A673 (cell line): ENCODE results near the gene L3MBTL1. TPM values are rescaled to one million over a fixed set of nuclear protein-coding genes. Genes with fewer than 3 reads are reported as not detected.
"Not testable (repeated sequence)": the region's sequence is repeated elsewhere in the genome, so short reads cannot be mapped to it uniquely, and the experiment has no call there.

ENCODE experiments used
- BruUV-seq: library from RNA; stranded (reverse); fragments of 400-500 nt; replicated peaks from 2 replicates; lab custom pipeline; 2021; lab: Mats Ljungman, UMichigan
- CTCF ChIA-PET: fragments of 300-600 bp; sonication (Branson Sonifier 250); formaldehyde crosslinking; loops from one replicate; lab custom pipeline; 2022; ENCODE audit warnings: antibody characterized with exemption; lab: Charles Lee
- POLR2A ChIA-PET: fragments of 300-600 bp; sonication (Branson Sonifier 250); formaldehyde crosslinking; loops from one replicate; lab custom pipeline; 2022; ENCODE audit warnings: antibody characterized with exemption; ENCODE audit not compliant: low non-redundant PET; lab: Charles Lee
- DNase-seq: peaks from one replicate; pipeline ENCODE4 v3.0.0-alpha.2; 2015; ENCODE audit warnings: low spot score
- H3K27ac ChIP-seq: fragments of 200-600 bp; sonication (generic); 2 replicates; pipeline ENCODE4 v1.5.1; 2016; ENCODE audit warnings: mixed run types, low read depth, mild to moderate bottlenecking, mixed read lengths, antibody characterized with exemption, low read length; ENCODE audit not compliant: poor library complexity, severe bottlenecking
- H3K27me3 ChIP-seq: fragments of 200-600 bp; sonication (generic); replicated peaks from 2 replicates; pipeline ENCODE4 v1.6.1; 2017; ENCODE audit warnings: mixed run types, low read depth, mild to moderate bottlenecking, mixed read lengths, antibody characterized with exemption, low read length; ENCODE audit not compliant: insufficient read depth, poor library complexity
- H3K36me3 ChIP-seq: fragments of 200-600 bp; sonication (generic); 2 replicates; pipeline ENCODE4 v1.6.1; 2016; ENCODE audit warnings: mixed run types, mild to moderate bottlenecking, mixed read lengths, antibody characterized with exemption, low read length; ENCODE audit not compliant: insufficient read depth, poor library complexity, severe bottlenecking
- H3K4me1 ChIP-seq: fragments of 200-600 bp; sonication (generic); 2 replicates; pipeline ENCODE4 v1.6.1; 2017; ENCODE audit warnings: mixed run types, mild to moderate bottlenecking, mixed read lengths, antibody characterized with exemption, low read length; ENCODE audit not compliant: insufficient read depth, poor library complexity, severe bottlenecking
- H3K4me3 ChIP-seq: fragments of 200-600 bp; sonication (generic); 2 replicates; pipeline ENCODE4 v1.5.1; 2016; ENCODE audit warnings: low read depth, mixed run types, mild to moderate bottlenecking, mixed read lengths, low read length; ENCODE audit not compliant: poor library complexity, severe bottlenecking
- H3K9me3 ChIP-seq: fragments of 200-600 bp; sonication (generic); 2 replicates; pipeline ENCODE4 v1.6.1; 2016; ENCODE audit warnings: mixed run types, low read depth, mild to moderate bottlenecking, mixed read lengths, antibody characterized with exemption, low read length; ENCODE audit not compliant: poor library complexity, severe bottlenecking
- EZH2 ChIP-seq: fragments of 200-600 bp; sonication (generic); IDR thresholded peaks from 2 replicates; pipeline ENCODE4 v1.6.1; 2017; ENCODE audit warnings: borderline replicate concordance, low read depth, mild to moderate bottlenecking, mixed read lengths, antibody characterized with exemption, low read length; ENCODE audit not compliant: poor library complexity, severe bottlenecking
- intact Hi-C: fragments of 100-400 bp; cut with micrococcal nuclease; formaldehyde crosslinking; loops from one replicate; pipeline ENCODE4 v1.10.0; 2022; ENCODE audit not compliant: unreplicated experiment
- total RNA-seq: library from RNA; stranded (reverse); gene quantifications from 2 replicates; pipeline ENCODE4 v1.2.3, GENCODE V29; 2021
- TF ChIP-seq, protein P1 (sequence below): fragments of 300-800, 200-600 bp; sonication (generic); conservative IDR thresholded peaks from 2 replicates; pipeline ENCODE4 v1.5.1; 2017; ENCODE audit warnings: low read depth, mild to moderate bottlenecking, antibody characterized with exemption, low read length, moderate library complexity, mixed read lengths

The L3MBTL1 gene
- total RNA-seq, 1 experiment from 2014 or later: 8.1 TPM

DNA sequence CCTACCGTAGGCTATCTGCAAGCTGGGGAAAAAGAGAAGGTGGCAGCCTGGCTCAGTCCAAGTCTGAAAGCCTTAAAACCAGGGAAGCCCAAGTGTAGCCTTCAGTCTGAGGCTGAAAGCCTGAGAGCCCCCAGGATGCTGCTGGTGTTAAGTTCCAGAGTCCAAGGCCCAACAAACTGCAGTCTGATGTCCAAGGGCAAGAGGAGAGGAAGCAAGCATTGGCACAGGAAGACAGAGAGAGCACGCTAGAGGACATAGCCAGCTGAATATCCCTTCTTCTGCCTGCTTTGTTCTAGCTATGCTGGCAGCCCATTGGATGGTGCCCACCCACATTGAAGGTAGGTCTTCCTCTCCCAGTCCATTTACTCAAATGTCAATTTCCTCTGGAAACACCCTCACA is 12.1 kb upstream of the L3MBTL1 start:
- ChIA-PET CTCF (no interaction called here), POLR2A (interaction anchor here (0.6 kb wide), 1 partner anchor 118 kb away, joined by 9 read pairs; no protein-coding TSS in a partner anchor)
- no peak overlapping the region for H3K4me3 ChIP-seq
- H3K9me3 ChIP-seq: no peaks in the 10 kb centered on the region
- H3K27me3 ChIP-seq: no peaks in the 10 kb centered on the region
- no peaks in the 10 kb centered on the region for H3K4me1 ChIP-seq
- intact Hi-C loops: no loop called here
- H3K36me3 ChIP-seq: no peaks in the 10 kb centered on the region
- BruUV-seq: no TSS peak
- no peak for DNase-seq
- TF ChIP-seq, protein P1, sequence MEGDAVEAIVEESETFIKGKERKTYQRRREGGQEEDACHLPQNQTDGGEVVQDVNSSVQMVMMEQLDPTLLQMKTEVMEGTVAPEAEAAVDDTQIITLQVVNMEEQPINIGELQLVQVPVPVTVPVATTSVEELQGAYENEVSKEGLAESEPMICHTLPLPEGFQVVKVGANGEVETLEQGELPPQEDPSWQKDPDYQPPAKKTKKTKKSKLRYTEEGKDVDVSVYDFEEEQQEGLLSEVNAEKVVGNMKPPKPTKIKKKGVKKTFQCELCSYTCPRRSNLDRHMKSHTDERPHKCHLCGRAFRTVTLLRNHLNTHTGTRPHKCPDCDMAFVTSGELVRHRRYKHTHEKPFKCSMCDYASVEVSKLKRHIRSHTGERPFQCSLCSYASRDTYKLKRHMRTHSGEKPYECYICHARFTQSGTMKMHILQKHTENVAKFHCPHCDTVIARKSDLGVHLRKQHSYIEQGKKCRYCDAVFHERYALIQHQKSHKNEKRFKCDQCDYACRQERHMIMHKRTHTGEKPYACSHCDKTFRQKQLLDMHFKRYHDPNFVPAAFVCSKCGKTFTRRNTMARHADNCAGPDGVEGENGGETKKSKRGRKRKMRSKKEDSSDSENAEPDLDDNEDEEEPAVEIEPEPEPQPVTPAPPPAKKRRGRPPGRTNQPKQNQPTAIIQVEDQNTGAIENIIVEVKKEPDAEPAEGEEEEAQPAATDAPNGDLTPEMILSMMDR: no peak
- no peak for TF ChIP-seq EZH2
- H3K27ac ChIP-seq: no peak overlapping the region

DNA sequence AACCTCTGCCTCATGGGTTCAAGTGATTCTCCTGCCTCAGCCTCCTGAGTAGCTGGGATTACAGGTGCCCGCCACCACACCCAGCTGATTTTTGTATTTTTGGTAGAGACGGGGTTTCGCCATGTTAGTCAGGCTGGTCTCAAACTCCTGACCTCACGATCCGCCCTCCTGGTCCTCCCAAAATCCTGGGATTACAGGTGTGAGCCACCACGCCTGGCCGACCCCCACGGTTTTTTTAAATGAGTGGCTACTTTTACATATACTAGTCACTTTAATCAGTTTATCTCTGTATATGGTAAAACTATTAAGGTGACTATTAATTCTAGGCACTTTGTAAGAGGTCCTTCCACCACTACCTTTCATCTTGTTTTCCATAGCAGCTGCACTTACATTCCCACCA is 5.5 kb upstream of the L3MBTL1 start:
- H3K4me3 ChIP-seq, DNase-seq, BruUV-seq, H3K27ac ChIP-seq, POLR2A ChIA-PET, intact Hi-C loops, H3K9me3 ChIP-seq, H3K4me1 ChIP-seq, H3K36me3 ChIP-seq, CTCF ChIA-PET: not testable (repeated sequence)
- H3K27me3 ChIP-seq: peaks cover 12% of the 10 kb centered on the region

DNA sequence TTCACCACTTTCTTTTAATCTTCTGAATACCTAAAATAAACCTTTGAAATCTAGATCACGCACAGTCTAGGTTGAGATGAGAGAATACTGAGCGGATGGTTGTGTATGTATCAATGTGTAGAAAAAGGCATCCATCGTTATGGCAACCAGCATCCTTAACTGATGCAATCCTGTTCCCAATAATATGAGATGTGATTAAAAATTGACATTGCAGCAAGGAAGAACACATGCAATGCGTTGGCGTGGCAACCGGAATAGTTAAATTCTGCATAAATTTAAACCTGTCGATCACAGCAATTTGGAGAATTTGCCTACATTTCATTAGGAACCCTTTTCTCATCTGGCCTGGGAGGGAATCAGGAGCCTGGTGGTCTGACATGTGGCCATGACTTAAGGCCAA is 1.3 kb upstream of the L3MBTL1 start:
- intact Hi-C loops: no loop called here
- no peaks in the 10 kb centered on the region for H3K36me3 ChIP-seq
- DNase-seq: no peak
- no peak for TF ChIP-seq EZH2
- TF ChIP-seq, protein P1: no peak
- H3K27me3 ChIP-seq: peaks cover 22% of the 10 kb centered on the region
- H3K4me1 ChIP-seq: no peaks in the 10 kb centered on the region
- ChIA-PET POLR2A (no interaction called here), CTCF (no interaction called here)
- BruUV-seq: no TSS peak
- no peak overlapping the region for H3K4me3 ChIP-seq
- H3K9me3 ChIP-seq: no peaks in the 10 kb centered on the region
- no peak overlapping the region for H3K27ac ChIP-seq

DNA sequence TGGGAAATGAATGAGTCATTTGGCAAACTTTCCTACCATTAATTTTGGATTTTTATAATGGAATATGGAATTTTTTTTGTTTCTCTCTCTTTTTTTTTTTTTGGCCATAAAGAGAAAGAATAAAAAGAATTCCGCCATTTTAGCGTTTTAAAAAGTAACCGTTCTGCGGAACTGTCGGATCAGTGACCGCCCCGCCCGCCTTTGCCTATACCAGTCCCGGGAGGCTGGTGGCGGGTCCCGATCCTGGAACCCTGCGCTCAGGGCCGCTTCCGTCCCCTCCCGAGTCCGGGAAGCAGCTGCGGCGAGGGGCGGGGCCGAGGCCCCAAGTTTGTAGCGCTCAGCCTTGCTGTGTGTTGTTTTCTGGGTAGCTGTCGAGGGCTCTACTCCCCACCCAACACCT is 609 bp downstream of the L3MBTL1 start:
- DNase-seq: no peak
- POLR2A ChIA-PET: no interaction called here
- Histone ChIP-seq H3K9me3 (no peaks in the 10 kb centered on the region), H3K36me3 (no peaks in the 10 kb centered on the region), H3K4me3 (peak overlapping the region; percentile 64), H3K27me3 (peaks cover 22% of the 10 kb centered on the region), H3K27ac (no peak overlapping the region), H3K4me1 (no peaks in the 10 kb centered on the region)
- intact Hi-C loops: no loop called here
- no peak for TF ChIP-seq EZH2
- TF ChIP-seq, protein P1: no peak
- BruUV-seq: no TSS peak
- CTCF ChIA-PET: no interaction called here
